SU-DHL-6 (cell line): ENCODE results near the gene OR2F2.

Source experiments
- H2AFZ ChIP-seq: fragments of 200-600 bp; sonication (generic); 2 replicates; pipeline ENCODE4 v1.6.1; 2014; ENCODE audit warnings: low read depth, mild to moderate bottlenecking, moderate library complexity, mixed read lengths, antibody characterized with exemption, low read length; ENCODE audit not compliant: severe bottlenecking
- H3F3A ChIP-seq: fragments of 200-600 bp; shearing (Covaris generic); 2 replicates; pipeline ENCODE4 v1.6.0; 2016; ENCODE audit warnings: antibody characterized with exemption, mild to moderate bottlenecking; ENCODE audit not compliant: insufficient read depth
- H3K27ac ChIP-seq: fragments of 200-600 bp; sonication (generic); 2 replicates; pipeline ENCODE4 v1.5.1; 2016; ENCODE audit warnings: low read depth, mild to moderate bottlenecking, low read length, moderate library complexity, mixed read lengths
- H3K27me3 ChIP-seq: fragments of 200-600 bp; sonication (generic), shearing (Covaris generic); 2 replicates; pipeline ENCODE4 v1.6.0; 2014; ENCODE audit warnings: mild to moderate bottlenecking, low read length
- H3K36me3 ChIP-seq: fragments of 200-600 bp; sonication (generic); 2 replicates; pipeline ENCODE4 v1.6.1; 2014; ENCODE audit warnings: mild to moderate bottlenecking, low read length, mixed read lengths
- H3K4me2 ChIP-seq: fragments of 300-600, 200-600 bp; shearing (Covaris generic), sonication (generic); 2 replicates; pipeline ENCODE4 v1.6.0; 2014; ENCODE audit warnings: low read length, low read depth, mild to moderate bottlenecking; ENCODE audit not compliant: poor library complexity, severe bottlenecking
- H3K4me3 ChIP-seq: fragments of 200-600 bp; sonication (generic); 2 replicates; pipeline ENCODE4 v1.5.1; 2014; ENCODE audit warnings: antibody characterized with exemption, low read length, mild to moderate bottlenecking, mixed read lengths; ENCODE audit not compliant: insufficient read depth, poor library complexity, severe bottlenecking
- H3K79me2 ChIP-seq: fragments of 200-600 bp; sonication (generic); 2 replicates; pipeline ENCODE4 v1.6.1; 2014; ENCODE audit warnings: mild to moderate bottlenecking, low read length, moderate library complexity; ENCODE audit not compliant: insufficient read depth
- H3K9ac ChIP-seq: fragments of 200-600 bp; sonication (generic); 2 replicates; pipeline ENCODE4 v1.7.0; 2014; ENCODE audit warnings: mild to moderate bottlenecking, low read length
- H3K9me2 ChIP-seq: fragments of 200-600 bp; sonication (generic); replicated peaks from 2 replicates; pipeline ENCODE4 v1.6.1; 2014; ENCODE audit warnings: low read length; ENCODE audit not compliant: insufficient read depth
- H3K9me3 ChIP-seq: fragments of 200-600 bp; sonication (generic); 2 replicates; pipeline ENCODE4 v1.6.1; 2014; ENCODE audit warnings: low read length, mixed read lengths; ENCODE audit not compliant: insufficient read depth
- H4K20me1 ChIP-seq: fragments of 200-600 bp; sonication (generic); 2 replicates; pipeline ENCODE4 v1.6.1; 2014; ENCODE audit warnings: low read depth, mild to moderate bottlenecking, antibody characterized with exemption, low read length, moderate library complexity, mixed read lengths
- EZH2phosphoT487 ChIP-seq: fragments of 200-600 bp; sonication (generic), shearing (Covaris generic); conservative IDR thresholded peaks from 2 replicates; pipeline ENCODE4 v1.6.1; 2018; ENCODE audit warnings: mild to moderate bottlenecking, antibody characterized with exemption, low read length, moderate library complexity, mixed read lengths
- TF ChIP-seq, protein P1 (sequence below): fragments of 200-600 bp; sonication (generic); IDR thresholded peaks from one replicate; pipeline ENCODE4 v1.5.1; 2017; ENCODE audit warnings: antibody characterized with exemption, mild to moderate bottlenecking, low read length, moderate library complexity; ENCODE audit not compliant: insufficient read depth, poor library complexity, severe bottlenecking

The OR2F2 gene

DNA sequence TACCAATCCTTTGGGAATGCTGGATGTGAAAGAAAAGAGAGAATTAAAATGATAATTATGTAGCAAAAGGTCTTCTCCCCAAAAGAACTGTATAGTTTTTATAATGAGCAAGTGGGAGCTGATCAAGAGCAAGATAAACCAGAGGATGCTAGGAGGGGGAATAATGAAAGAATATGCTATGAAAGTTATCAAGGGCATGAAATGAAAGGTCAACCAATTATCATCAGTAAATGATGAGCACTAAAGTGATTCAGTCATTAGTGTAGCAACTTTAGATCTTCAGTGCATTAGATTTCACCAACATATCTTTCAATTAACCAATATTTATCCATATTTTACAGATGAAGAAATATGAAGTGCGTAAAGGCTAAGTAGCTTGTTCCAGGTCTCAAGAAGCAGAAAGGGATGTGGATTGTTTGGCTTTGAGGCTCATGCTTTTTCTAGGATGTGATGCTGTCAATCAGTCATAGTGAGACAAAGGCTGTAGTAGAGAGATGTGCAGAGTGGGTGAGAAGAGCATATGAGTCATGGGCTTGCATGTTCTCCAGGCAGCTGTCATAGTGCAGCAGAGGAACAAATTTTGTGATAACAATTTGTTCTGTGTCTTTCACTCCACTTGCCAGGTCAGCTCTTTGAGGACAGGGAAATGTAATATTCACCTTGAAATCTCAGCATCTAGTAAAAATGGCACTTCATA lies 5.7 kb upstream of the OR2F2 start:
- Histone ChIP-seq H3K36me3 (no peaks in the 10 kb centered on the region), H2AFZ (no peak overlapping the region), H3K9me2 (no peaks in the 10 kb centered on the region), H3K9ac (no peak overlapping the region), H3K27me3 (no peaks in the 10 kb centered on the region), H3K4me2 (no peak overlapping the region), H3K4me3 (no peak overlapping the region), H4K20me1 (no peaks in the 10 kb centered on the region), H3F3A (no peaks in the 10 kb centered on the region), H3K79me2 (no peaks in the 10 kb centered on the region), H3K9me3 (no peaks in the 10 kb centered on the region), H3K27ac (no peak overlapping the region)
- TF ChIP-seq, protein P1, sequence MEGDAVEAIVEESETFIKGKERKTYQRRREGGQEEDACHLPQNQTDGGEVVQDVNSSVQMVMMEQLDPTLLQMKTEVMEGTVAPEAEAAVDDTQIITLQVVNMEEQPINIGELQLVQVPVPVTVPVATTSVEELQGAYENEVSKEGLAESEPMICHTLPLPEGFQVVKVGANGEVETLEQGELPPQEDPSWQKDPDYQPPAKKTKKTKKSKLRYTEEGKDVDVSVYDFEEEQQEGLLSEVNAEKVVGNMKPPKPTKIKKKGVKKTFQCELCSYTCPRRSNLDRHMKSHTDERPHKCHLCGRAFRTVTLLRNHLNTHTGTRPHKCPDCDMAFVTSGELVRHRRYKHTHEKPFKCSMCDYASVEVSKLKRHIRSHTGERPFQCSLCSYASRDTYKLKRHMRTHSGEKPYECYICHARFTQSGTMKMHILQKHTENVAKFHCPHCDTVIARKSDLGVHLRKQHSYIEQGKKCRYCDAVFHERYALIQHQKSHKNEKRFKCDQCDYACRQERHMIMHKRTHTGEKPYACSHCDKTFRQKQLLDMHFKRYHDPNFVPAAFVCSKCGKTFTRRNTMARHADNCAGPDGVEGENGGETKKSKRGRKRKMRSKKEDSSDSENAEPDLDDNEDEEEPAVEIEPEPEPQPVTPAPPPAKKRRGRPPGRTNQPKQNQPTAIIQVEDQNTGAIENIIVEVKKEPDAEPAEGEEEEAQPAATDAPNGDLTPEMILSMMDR, result no peak
- TF ChIP-seq EZH2phosphoT487, result no peak

DNA sequence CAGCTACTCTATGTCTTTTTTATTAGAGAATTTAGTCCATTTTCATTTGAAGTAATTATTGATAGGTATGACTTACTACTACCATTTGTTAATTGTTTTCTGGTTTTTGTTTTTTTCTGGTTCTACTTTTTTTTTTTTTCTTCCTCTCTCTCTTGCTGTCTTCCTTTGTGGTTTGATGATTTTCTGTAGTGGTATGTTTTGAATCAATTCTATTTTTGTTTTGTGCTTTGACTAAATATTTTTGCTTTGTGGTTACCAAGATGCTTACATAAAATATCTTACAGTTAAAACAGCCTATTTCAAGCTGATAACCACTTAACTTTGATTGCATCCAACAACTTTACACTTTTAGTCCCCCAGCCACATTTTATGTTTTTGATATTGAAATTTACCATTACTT lies 3.3 kb upstream of the OR2F2 start:
- no peak overlapping the region for H3K27ac ChIP-seq
- H3K79me2 ChIP-seq, result no peaks in the 10 kb centered on the region
- no peak overlapping the region for H3K4me3 ChIP-seq
- no peak overlapping the region for H3K4me2 ChIP-seq
- no peak overlapping the region for H3K9ac ChIP-seq
- no peaks in the 10 kb centered on the region for H3K9me2 ChIP-seq
- no peaks in the 10 kb centered on the region for H3F3A ChIP-seq
- TF ChIP-seq, protein P1, result no peak
- TF ChIP-seq EZH2phosphoT487, result no peak
- no peaks in the 10 kb centered on the region for H3K9me3 ChIP-seq
- H2AFZ ChIP-seq, result no peak overlapping the region
- no peaks in the 10 kb centered on the region for H3K36me3 ChIP-seq
- no peaks in the 10 kb centered on the region for H4K20me1 ChIP-seq
- H3K27me3 ChIP-seq, result no peaks in the 10 kb centered on the region

DNA sequence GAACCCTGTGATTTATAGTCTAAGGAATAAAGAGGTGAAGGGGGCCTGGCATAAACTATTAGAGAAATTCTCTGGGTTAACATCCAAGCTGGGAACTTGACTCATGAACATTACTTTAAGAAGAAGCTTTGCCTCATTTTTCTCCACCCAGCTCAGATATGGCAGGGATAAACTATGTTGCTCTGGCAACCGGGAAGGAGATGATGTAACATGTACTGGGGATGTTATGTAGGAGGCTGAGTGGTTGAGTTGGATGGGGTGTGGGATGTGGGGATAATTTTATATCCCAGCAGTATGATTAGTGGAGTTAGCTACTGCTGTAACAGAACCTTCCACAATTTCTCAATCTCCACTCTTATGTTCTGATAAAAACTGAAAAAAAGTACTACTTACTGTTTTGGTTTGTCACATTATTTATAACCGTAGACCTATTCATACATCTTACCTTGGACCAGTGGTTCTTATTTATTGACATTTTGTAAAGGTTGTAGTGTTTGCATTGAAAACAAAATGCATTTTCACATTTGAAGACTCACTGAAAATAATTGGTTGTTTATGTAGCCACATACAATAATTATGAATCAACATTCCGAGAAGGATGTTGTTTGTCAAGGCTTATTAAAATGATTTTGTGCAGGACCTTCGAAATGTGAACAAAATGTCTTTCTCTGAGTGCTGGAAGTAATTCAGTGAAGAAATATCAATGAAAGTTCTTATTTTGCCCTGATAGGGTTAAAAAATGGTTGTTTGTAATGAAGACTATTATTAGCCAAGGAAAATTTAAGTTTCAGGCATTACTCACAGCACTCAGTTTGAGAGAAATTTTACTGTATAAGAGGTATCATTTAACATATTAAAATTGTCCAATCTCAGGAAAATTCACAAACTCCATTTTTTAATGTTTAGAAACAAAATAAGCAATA lies 1.3 kb downstream of the OR2F2 start:
- H3K4me2 ChIP-seq, result no peak overlapping the region
- no peaks in the 10 kb centered on the region for H4K20me1 ChIP-seq
- TF ChIP-seq EZH2phosphoT487, result no peak
- TF ChIP-seq, protein P1, result no peak
- no peaks in the 10 kb centered on the region for H3F3A ChIP-seq
- H3K4me3 ChIP-seq, result no peak overlapping the region
- H3K9me2 ChIP-seq, result no peaks in the 10 kb centered on the region
- no peaks in the 10 kb centered on the region for H3K27me3 ChIP-seq
- no peaks in the 10 kb centered on the region for H3K79me2 ChIP-seq
- H3K9me3 ChIP-seq, result no peaks in the 10 kb centered on the region
- no peak overlapping the region for H2AFZ ChIP-seq
- H3K9ac ChIP-seq, result no peak overlapping the region
- no peaks in the 10 kb centered on the region for H3K36me3 ChIP-seq
- no peak overlapping the region for H3K27ac ChIP-seq
